Right ventricle myocardium superior (tissue), 1 donor: ENCODE measurements around the gene LINC00632. TPM values are rescaled to one million over a fixed set of nuclear protein-coding genes. Genes with fewer than 3 reads are reported as not detected.
"Not testable (repeated sequence)": the region's sequence is repeated elsewhere in the genome, so short reads cannot be mapped to it uniquely, and the experiment has no call there.

ENCODE experiments used
- ATAC-seq: fragments of 200-7000 bp; cut with Tn5 transposase; one replicate; pipeline ENCODE4 v1.9.1; 2020; ENCODE audit warnings: mild to moderate bottlenecking; ENCODE audit not compliant: poor library complexity
- DNase-seq: peaks from one replicate; pipeline ENCODE4 v3.0.0-alpha.2; 2020
- intact Hi-C: fragments of 100-400 bp; cut with DNase I; formaldehyde crosslinking; loops from one replicate; pipeline ENCODE4 v1.11.2; 2022
- long read RNA-seq: library from polyadenylated mRNA; unstranded; transcript quantifications from one replicate; pipeline ENCODE4 v2.0.0, GENCODE V29; 2021
- total RNA-seq: library from RNA; stranded (reverse); fragmentation: NEBNext Ultra II Directional; extraction: Animal tissue kit (Norgen Biotek cat#: 25700); gene quantifications from one replicate; pipeline ENCODE4 v1.2.1, GENCODE V29; 2021
- donor health status: DM: no; HTN: yes; CAD: no; lungs with severe emphysema.

LINC00632 gene
- total RNA-seq = 158 TPM
- long read RNA-seq = 0 reads

- intact Hi-C loops = no loop called here
- ATAC-seq (no peak), DNase-seq (no peak)
Measured at GRCh38 chrX:140709421-140709846, at the start of gene LINC00632. Gene LINC00632, plus strand, starts transcription at chrX:140709759.

DNA sequence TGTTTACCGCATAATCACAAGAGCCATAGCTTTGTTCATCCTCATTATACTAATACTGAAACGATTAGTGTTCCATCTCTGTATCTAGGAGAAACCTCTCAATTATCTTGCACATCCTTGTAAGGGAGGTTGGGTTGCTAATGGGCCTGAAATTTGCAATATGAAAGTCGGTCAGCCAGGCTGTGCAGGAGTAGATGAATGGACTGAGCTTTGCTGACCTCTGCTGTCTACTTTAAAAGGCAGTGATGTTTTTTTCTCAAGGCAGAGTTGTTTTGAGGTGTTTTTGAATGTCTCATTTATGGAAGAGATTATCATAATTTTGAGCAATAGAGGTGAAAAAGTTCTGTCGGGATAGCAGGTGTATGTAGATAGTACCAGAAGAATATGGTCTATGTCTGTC lies 47.9 kb upstream of the LINC00632 start:
- intact Hi-C loops = no loop called here

DNA sequence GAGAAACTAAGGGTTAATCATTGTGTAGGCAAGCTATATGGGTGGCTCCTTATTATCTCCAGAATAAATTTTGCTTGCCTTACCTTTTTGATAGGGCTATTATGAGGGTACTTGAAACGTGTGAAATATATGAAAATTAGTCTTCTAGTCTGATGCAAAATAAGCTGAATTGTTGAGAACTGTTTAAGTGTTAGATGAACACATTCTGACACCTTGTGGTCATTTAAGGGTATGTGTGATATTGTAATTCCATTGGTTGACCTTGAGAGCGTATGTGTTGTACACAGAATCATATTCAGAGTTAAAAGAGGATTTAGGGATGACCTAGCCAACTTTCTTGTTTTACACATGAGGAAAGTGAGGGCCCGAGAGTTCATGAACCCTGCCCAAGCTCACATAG lies 44.6 kb upstream of the LINC00632 start:
- intact Hi-C loops = loop anchor here (5.0 kb wide), 1 partner anchor 608 kb away; no protein-coding TSS in a partner anchor
- ATAC-seq (no peak), DNase-seq (no peak)

More for the DNA sequence above, 47.9 kb upstream of the LINC00632 start:
- no peak for DNase-seq
- ATAC-seq = no peak

DNA sequence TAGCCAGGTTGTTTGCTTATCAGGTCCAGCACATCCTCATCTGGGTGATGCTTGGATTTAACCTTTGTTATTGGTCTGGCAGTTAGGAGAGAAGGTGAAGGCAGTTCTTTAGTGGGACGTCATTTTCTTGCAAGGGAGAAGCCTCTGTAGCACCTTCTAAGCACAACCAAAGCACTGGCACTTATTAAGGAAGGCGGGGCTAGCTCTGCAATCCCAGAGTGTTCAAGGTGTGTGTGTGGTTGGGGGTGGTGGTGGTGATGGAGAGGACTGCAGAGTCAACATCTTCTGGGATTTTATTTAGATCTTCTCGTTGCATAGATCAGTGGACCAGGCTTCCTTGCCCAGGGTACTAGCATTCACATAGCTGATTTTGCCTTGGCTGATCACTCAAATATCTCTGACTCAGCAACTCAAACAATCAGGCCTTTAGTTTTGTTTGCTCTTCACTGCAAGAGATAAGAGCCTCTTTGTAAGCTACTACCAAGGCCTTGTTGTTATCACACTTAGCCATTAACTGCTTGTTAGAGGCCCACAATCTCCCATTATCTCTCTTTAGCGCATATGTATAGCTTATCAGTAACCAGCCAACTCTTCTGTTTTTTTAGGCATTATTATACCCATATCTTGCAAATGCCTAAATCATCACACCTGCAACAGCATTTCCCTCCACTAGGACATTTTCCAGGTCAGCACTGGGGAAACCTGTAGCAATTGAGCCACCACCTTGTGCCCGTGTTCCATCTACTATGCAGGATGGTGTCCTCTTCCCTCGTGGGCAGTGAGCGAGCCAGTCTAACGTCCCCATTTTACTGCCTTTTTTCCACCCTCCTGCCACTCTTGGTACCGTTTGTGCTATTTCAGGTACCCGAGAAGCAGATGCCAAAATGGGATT lies 36.5 kb upstream of the LINC00632 start:
- DNase-seq (no peak), ATAC-seq (no peak)
- intact Hi-C loops = no loop called here

- DNase-seq = no peak
- intact Hi-C loops = no loop called here
- ATAC-seq = no peak
Measured at GRCh38 chrX:140687706-140688105, 21.9 kb upstream of the LINC00632 start.

DNA sequence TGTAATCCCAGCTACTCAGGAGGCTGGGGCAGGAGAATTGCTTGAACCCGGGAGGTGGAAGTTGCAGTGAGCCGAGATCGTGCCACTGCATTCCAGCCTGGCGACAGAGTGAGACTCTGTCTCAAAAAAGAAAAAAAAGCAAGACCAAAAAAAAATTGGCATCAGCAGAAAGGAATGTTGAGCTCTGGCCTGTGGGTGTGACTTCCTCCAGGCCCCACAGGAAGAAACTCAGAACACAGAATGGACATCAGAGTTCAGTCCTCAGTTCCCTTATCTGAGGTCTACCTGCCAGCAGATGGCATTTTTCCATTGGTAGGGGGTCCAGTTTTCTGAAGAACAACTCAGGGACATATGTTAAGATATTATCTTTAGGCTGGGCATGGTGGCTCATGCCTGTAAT lies 18.0 kb upstream of the LINC00632 start:
- intact Hi-C loops, ATAC-seq, DNase-seq: not testable (repeated sequence)

GRCh38 chrX:140697618-140698017 lies 11.9 kb upstream of the LINC00632 start:
- intact Hi-C loops = loop anchor here (5.0 kb wide), 1 partner anchor 35 kb away; no protein-coding TSS in a partner anchor
- ATAC-seq (no peak), DNase-seq (no peak)

DNA sequence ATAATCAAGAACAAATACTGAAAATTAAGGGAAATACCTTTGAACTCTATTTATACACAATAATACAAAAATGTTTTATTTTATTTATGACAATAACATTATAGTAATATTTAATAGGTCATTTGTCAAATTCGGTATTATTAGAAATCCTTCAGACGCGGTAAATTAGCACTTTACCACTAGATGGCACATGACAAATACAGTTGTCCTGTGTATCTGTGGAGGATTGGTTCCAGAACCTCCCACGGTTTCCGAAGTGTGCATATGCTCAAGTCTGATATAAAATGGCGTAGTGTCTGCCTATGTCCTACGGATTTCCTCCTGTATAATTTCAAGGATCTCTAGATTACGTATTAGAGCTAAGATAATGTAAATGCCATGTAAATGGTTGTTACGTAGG lies 8.1 kb upstream of the LINC00632 start:
- DNase-seq (no peak), ATAC-seq (peak; percentile 46)
- intact Hi-C loops = no loop called here

DNA sequence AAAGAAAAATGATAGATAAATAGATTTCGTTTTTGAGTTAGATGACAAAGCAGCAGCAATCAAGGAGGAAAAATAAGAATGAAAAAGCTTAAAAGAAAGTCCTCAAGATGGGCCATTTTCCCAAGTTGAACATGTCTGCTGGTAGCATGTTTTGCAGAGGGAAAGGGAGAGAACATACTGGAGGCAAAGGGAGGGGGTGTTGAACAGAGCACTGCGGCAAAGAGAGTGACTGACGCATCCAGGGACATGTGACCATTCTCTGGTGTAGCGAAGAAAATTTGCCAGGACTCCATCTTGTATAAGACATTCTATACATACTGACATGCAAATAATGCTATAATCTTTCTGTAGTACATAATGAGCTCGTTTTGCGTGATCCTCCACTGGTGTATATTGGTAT lies 1.2 kb downstream of the LINC00632 start:
- intact Hi-C loops = no loop called here
- no peak for DNase-seq
- ATAC-seq = no peak

- intact Hi-C loops = no loop called here
- no peak for DNase-seq
- ATAC-seq = no peak
Measured at GRCh38 chrX:140711894-140712293, 2.3 kb downstream of the LINC00632 start.

DNA sequence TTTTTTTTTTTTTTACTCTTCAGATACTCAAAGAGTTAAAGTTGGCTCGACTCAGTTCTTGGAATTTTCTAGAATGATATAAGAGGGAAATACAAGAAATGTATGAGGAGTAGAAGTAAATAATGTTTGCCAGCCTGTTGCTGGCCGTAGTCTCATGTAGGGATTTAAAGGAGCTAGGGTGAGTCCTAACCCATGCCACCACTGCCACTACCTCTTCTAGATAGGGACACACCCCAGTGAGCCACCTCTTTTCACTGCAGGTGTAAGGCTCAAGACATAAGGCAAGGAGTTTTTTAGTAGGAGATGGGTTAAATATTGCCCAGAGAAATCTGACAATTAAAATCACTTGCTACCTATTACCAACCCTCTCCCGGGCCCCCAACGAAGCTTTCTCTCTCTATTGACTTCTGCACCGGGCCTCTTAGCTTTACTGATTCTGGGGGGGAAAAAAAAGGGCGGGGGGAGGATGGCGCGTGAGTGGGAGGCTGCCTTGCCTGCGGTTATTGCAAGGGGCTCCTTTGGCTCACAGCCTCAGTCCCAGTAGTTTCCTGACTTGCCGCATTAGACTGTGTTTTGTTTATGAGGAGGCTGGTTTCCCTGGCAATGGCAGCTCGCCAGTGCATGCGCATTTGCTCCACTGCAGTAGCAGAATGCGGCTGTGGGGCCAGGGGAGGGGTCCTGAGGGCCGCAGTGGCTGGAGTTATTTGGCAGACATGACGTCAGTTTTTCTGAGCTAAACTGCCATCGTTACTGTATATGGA lies 3.0 kb downstream of the LINC00632 start:
- peak; percentile 90 for ATAC-seq
- intact Hi-C loops = no loop called here
- DNase-seq = peak; percentile 72

DNA sequence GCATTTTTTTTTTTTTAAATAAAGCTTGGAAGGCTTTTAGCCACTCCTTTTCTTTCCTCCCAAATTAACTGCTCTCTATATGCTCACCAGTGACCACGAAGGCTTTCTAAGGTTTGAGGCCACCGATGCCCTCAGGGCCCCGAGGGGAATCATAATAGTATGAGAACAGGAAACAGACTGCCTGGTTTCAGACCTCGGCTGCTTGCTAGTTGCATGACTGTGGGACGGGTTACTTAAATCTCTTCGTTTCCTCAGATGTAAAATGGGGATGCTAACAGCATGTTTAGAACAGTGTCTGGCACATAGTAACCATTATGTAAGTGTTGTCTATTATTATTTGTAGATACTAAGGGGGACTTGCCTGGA lies 3.6 kb downstream of the LINC00632 start:
- peak; percentile 45 for ATAC-seq
- DNase-seq = no peak
- intact Hi-C loops = no loop called here

DNA sequence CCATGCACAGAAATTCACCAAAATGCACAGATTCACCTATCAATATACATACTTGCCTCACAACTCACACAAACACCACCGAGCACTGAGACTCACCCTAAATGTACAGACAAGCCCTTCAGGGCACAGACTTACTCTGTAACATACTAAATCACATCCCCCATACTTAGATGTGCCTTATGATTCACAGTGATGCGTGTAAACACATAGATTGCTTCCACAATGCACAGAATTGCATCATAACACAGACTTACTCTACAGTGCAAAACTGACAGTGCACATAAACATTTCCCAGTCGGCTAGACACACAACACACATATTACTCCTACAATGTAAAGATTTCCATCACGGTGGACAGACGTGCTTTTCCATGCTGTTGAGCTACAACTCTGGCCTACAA lies 6.2 kb downstream of the LINC00632 start:
- no peak for DNase-seq
- intact Hi-C loops = no loop called here

DNA sequence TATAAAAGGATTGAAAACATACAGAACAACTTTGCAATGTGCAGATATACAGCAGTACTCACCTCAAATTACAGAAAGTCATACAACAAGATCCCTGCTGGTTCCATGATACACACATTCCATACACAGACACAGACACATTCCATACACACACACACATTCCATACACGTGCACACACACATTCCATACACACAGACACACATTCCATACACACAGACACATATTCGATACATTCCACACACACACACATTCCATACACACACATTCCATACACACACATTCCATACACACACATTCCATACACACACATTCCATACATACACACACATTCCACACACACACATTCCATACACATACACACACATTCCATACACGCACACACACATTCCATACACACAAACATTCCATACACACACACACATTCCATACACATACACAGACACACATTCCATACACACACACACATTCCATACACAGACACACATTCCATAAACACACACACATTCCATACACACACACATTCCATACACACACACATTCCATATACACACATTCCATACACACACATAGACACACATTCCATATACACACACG lies 13.7 kb downstream of the LINC00632 start:
- no peak for ATAC-seq
- DNase-seq = no peak
- intact Hi-C loops = no loop called here

More for the DNA sequence above, 6.2 kb downstream of the LINC00632 start:
- no peak for ATAC-seq

GRCh38 chrX:140724309-140724708 lies 14.8 kb downstream of the LINC00632 start:
- no peak for ATAC-seq
- intact Hi-C loops = no loop called here
- no peak for DNase-seq

DNA sequence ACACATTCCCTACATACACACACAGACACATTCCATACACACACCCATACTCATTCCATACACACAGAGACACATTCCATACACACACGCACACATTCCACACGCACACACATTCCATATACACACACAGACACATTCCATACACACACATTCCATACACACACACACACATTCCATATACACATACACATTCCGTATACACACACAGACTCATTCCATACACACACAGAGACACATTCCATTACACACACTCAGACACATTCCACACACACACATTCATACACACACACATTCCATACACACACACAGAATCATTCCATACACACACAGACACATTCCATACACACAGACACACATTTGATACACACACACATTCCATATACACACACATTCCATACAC lies 15.2 kb downstream of the LINC00632 start:
- DNase-seq = no peak
- intact Hi-C loops = no loop called here
- no peak for ATAC-seq

DNA sequence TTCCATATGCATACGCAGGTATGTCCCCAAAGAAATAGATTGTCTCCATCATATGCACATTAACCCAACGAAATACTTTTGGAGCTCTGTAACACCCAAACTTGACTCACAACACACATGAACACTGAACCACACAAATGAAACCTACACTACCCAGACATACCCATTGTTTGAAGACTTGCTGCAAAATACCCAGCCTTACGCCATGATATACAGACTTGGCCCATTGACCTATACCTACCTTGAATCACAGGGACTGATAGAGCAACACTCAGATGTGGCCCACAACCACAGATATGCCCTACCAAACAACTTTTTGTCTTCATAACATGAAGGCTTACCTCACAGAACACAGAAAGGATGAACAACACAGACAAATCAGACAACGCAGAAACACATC lies 15.9 kb downstream of the LINC00632 start:
- no peak for DNase-seq
- ATAC-seq = no peak
- intact Hi-C loops = no loop called here

DNA sequence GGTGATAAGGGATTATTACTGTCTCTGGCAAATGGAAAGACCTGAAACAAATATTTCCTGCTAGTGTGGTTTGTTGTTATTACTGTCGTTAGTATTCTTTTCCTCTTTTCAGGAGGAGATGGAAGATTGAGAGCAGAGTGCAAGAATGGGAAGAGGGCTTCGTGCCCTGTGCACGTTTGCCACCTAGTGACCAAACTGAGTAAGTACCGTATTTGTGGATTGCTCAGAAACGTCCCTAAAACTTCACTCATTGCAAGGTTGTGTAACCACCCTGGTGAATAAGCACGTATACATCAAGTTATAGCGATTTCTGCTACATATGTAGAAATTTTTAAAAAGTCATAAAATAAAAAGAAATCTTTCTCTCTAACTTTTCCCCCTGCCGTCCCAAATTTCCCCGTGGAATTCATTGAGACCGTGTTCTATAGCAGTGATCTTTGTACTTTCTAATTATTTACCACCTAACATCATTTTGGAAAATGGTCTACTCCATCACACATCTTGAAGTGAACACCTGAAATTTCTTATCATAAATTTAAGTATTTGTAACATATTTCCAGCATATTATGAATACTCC lies 24.3 kb downstream of the LINC00632 start:
- intact Hi-C loops = loop anchor here (5.0 kb wide), 1 partner anchor 37 kb away; no protein-coding TSS in a partner anchor
- DNase-seq (no peak), ATAC-seq (peak; percentile 59)

- intact Hi-C loops = no loop called here
- ATAC-seq (no peak), DNase-seq (no peak)
Measured at GRCh38 chrX:140744085-140744484, 34.5 kb downstream of the LINC00632 start.
